Lower lobe of right lung (tissue), 2 donors: ENCODE data around the gene SLC30A1. TPM values are rescaled to one million over a fixed set of nuclear protein-coding genes. Genes with fewer than 3 reads are reported as not detected.

Experiments
- ATAC-seq, 2 donors: fragments of 200-7000 bp; cut with Tn5 transposase; one replicate each; pipeline ENCODE4 v1.9.1; 2020 to 2022; ENCODE audit warnings: mild to moderate bottlenecking in 2 of 2, moderate library complexity in 2 of 2
- DNase-seq: peaks from one replicate; pipeline ENCODE4 v3.0.0-alpha.2; 2020
- H3K27ac ChIP-seq: fragments of 200-600 bp; one replicate; pipeline ENCODE4 v1.8.0; 2022
- H3K27me3 ChIP-seq: fragments of 200-600 bp; one replicate; pipeline ENCODE4 v1.8.0; 2022; ENCODE audit warnings: low read depth
- H3K36me3 ChIP-seq: fragments of 200-600 bp; one replicate; pipeline ENCODE4 v1.8.0; 2022; ENCODE audit warnings: mild to moderate bottlenecking
- H3K4me1 ChIP-seq: fragments of 200-600 bp; one replicate; pipeline ENCODE4 v1.8.0; 2022
- H3K4me3 ChIP-seq: fragments of 200-600 bp; one replicate; pipeline ENCODE4 v1.8.0; 2022; ENCODE audit warnings: mild to moderate bottlenecking
- H3K9me3 ChIP-seq: fragments of 200-600 bp; one replicate; pipeline ENCODE4 v1.8.0; 2022
- intact Hi-C: fragments of 100-400 bp; cut with DNase I; formaldehyde crosslinking; loops from one replicate; pipeline ENCODE4 v1.11.0; 2022
- total RNA-seq: library from RNA; stranded (reverse); fragmentation: NEBNext Ultra II Directional; extraction: Animal tissue kit (Norgen Biotek cat#: 25700); gene quantifications from one replicate; pipeline ENCODE4 v1.2.1, GENCODE V29; 2021
- TF ChIP-seq, protein P1 (sequence below): fragments of 200-600 bp; IDR thresholded peaks from one replicate; pipeline ENCODE4 v1.8.0; 2022; ENCODE audit warnings: antibody characterized with exemption, mild to moderate bottlenecking
- donor health status: DM: no; HTN: yes; CAD: no; lungs with severe emphysema.

Gene SLC30A1
- total RNA-seq, 1 donor from 2014 or later, result 14.8 TPM

- no peak for ATAC-seq
- Histone ChIP-seq H3K27me3 (peaks cover 3% of the 10 kb centered on the region), H3K4me3 (no peak overlapping the region)
These were observed 19.6 kb upstream of the SLC30A1 start for GRCh38 chr1:211598514-211598913.

GRCh38 chr1:211596418-211597181, 17.6 kb upstream of the SLC30A1 start:
- Histone ChIP-seq H3K4me3 (no peak overlapping the region), H3K27ac (no peak overlapping the region)

More at GRCh38 chr1:211598514-211598913, 19.6 kb upstream of the SLC30A1 start:
- DNase-seq, result no peak
- TF ChIP-seq, protein P1, sequence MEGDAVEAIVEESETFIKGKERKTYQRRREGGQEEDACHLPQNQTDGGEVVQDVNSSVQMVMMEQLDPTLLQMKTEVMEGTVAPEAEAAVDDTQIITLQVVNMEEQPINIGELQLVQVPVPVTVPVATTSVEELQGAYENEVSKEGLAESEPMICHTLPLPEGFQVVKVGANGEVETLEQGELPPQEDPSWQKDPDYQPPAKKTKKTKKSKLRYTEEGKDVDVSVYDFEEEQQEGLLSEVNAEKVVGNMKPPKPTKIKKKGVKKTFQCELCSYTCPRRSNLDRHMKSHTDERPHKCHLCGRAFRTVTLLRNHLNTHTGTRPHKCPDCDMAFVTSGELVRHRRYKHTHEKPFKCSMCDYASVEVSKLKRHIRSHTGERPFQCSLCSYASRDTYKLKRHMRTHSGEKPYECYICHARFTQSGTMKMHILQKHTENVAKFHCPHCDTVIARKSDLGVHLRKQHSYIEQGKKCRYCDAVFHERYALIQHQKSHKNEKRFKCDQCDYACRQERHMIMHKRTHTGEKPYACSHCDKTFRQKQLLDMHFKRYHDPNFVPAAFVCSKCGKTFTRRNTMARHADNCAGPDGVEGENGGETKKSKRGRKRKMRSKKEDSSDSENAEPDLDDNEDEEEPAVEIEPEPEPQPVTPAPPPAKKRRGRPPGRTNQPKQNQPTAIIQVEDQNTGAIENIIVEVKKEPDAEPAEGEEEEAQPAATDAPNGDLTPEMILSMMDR, result no peak
- intact Hi-C loops, result no loop called here
- Histone ChIP-seq H3K27ac (no peak overlapping the region), H3K36me3 (no peaks in the 10 kb centered on the region), H3K9me3 (no peaks in the 10 kb centered on the region), H3K4me1 (peaks cover 15% of the 10 kb centered on the region)

GRCh38 chr1:211595419-211595818, 16.5 kb upstream of the SLC30A1 start:
- Histone ChIP-seq H3K27me3 (no peaks in the 10 kb centered on the region), H3K27ac (no peak overlapping the region), H3K9me3 (no peaks in the 10 kb centered on the region), H3K36me3 (no peaks in the 10 kb centered on the region), H3K4me3 (no peak overlapping the region), H3K4me1 (peaks cover 14% of the 10 kb centered on the region)
- no peak for ATAC-seq
- no peak for DNase-seq
- TF ChIP-seq, protein P1, result no peak
- intact Hi-C loops, result no loop called here

More at GRCh38 chr1:211596418-211597181, 17.6 kb upstream of the SLC30A1 start:
- Histone ChIP-seq H3K27me3 (no peaks in the 10 kb centered on the region), H3K4me1 (peaks cover 8% of the 10 kb centered on the region), H3K36me3 (no peaks in the 10 kb centered on the region), H3K9me3 (no peaks in the 10 kb centered on the region)
- ATAC-seq, result peak; percentile 26 to 62
- TF ChIP-seq, protein P1, result no peak
- DNase-seq, result no peak
- intact Hi-C loops, result no loop called here

DNA sequence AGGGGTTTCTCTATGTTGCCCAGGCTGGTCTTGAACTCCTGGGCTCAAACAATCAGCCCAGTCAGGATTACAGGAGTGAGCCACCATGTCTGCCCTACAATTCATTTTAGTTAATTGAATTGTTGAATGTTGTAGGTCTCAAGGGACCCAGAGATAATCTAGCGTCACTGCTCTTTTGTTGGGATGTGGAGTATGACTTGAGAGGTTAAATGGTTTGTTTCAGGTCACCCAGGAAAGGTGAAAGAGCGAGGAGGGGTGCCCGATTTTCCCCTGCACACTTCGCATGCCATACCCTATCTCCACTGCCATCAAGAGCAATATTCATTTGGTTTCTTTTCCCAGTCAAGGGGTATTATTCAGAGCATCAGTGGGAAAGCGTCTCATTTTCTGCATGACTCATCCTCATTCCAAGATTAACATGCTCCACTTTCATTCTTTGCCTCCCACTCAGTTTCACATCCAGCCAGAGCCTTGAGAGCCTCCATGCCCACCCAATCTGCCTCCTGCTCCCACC, 13.1 kb upstream of the SLC30A1 start:
- TF ChIP-seq, protein P1, result no peak
- DNase-seq (no peak), ATAC-seq (peak in 1 of 2 donors; percentile 49)
- H3K4me1 ChIP-seq, result peaks cover 25% of the 10 kb centered on the region
- intact Hi-C loops, result no loop called here
- no peaks in the 10 kb centered on the region for H3K36me3 ChIP-seq
- H3K9me3 ChIP-seq, result no peaks in the 10 kb centered on the region
- H3K4me3 ChIP-seq, result no peak overlapping the region
- H3K27ac ChIP-seq, result no peak overlapping the region
- no peaks in the 10 kb centered on the region for H3K27me3 ChIP-seq

- ATAC-seq (peak; percentile 86 to 91), DNase-seq (peak; percentile 90)
- Histone ChIP-seq H3K4me1 (peaks cover 17% of the 10 kb centered on the region), H3K27me3 (no peaks in the 10 kb centered on the region), H3K27ac (peak overlapping the region; percentile 46), H3K4me3 (peak overlapping the region; percentile 6), H3K36me3 (no peaks in the 10 kb centered on the region), H3K9me3 (no peaks in the 10 kb centered on the region)
- intact Hi-C loops, result no loop called here
- TF ChIP-seq, protein P1, result no peak
These were observed 11.1 kb upstream of the SLC30A1 start for GRCh38 chr1:211589782-211590721.
